Hepatocyte (in vitro differentiated cells): ENCODE measurements around the gene CAMKK2.

Source experiments
- EZH2 ChIP-seq: fragments of 200-600 bp; sonication (generic); IDR thresholded peaks from 2 replicates; pipeline ENCODE4 v1.6.1; 2016; ENCODE audit warnings: antibody characterized with exemption, mild to moderate bottlenecking, borderline replicate concordance
- TF ChIP-seq, protein P1 (sequence below): fragments of 200-600 bp; sonication (generic); IDR thresholded peaks from 2 replicates; pipeline ENCODE4 v1.5.1; 2016; ENCODE audit warnings: antibody characterized with exemption, mild to moderate bottlenecking; ENCODE audit not compliant: poor library complexity

- TF ChIP-seq, protein P1, sequence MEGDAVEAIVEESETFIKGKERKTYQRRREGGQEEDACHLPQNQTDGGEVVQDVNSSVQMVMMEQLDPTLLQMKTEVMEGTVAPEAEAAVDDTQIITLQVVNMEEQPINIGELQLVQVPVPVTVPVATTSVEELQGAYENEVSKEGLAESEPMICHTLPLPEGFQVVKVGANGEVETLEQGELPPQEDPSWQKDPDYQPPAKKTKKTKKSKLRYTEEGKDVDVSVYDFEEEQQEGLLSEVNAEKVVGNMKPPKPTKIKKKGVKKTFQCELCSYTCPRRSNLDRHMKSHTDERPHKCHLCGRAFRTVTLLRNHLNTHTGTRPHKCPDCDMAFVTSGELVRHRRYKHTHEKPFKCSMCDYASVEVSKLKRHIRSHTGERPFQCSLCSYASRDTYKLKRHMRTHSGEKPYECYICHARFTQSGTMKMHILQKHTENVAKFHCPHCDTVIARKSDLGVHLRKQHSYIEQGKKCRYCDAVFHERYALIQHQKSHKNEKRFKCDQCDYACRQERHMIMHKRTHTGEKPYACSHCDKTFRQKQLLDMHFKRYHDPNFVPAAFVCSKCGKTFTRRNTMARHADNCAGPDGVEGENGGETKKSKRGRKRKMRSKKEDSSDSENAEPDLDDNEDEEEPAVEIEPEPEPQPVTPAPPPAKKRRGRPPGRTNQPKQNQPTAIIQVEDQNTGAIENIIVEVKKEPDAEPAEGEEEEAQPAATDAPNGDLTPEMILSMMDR = no peak
- TF ChIP-seq EZH2 = no peak
These were observed 63.4 kb downstream of the CAMKK2 start for GRCh38 chr12:121232977-121233627.
